Gastrocnemius medialis (tissue), 4 donors: ENCODE results near the gene STARD13.

Experiments used
- POLR2A ChIP-seq, 2 donors: fragments of 450-650 bp; IDR thresholded peaks; one replicate each; pipeline ENCODE4 v1.6.1; 2017; ENCODE audit warnings: antibody characterized with exemption in 2 of 2, mild to moderate bottlenecking in 2 of 2, moderate library complexity in 2 of 2
- TF ChIP-seq, protein P1 (sequence below), 5 experiments: fragments of 450-650 bp in 3 of 5; fragments of 200-600 bp in 2 of 5; sonication (generic) in 2 of 5; IDR thresholded peaks in 4 of 5; conservative IDR thresholded peaks in 1 of 5; 1 replicate in 4 of 5; 2 replicates in 1 of 5; pipeline ENCODE4 v1.5.1; 2016 to 2019; ENCODE audit warnings: antibody characterized with exemption in 5 of 5, mild to moderate bottlenecking in 3 of 5, moderate library complexity in 3 of 5

DNA sequence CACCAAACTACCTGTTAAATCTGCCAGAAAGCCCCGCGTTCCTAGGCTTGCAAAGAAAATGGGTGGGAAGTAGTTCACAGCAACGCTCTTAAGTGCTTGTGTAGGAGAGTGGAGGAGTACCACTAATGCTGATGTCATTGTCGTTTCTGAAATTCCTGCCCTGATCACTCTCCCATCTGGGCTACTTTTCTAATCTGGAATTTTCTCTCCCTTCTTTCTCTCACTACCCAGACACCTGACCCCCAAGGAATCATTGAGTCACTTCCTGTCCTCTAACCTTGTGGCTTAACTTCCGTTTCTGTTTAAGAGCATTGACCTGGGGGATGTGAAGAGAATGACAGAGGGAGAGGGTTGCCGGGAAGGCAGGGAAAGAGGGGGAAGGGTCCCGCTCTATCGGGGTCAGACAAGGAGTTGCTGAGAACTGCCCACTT, 98.7 kb downstream of the STARD13 start:
- TF ChIP-seq, protein P1, sequence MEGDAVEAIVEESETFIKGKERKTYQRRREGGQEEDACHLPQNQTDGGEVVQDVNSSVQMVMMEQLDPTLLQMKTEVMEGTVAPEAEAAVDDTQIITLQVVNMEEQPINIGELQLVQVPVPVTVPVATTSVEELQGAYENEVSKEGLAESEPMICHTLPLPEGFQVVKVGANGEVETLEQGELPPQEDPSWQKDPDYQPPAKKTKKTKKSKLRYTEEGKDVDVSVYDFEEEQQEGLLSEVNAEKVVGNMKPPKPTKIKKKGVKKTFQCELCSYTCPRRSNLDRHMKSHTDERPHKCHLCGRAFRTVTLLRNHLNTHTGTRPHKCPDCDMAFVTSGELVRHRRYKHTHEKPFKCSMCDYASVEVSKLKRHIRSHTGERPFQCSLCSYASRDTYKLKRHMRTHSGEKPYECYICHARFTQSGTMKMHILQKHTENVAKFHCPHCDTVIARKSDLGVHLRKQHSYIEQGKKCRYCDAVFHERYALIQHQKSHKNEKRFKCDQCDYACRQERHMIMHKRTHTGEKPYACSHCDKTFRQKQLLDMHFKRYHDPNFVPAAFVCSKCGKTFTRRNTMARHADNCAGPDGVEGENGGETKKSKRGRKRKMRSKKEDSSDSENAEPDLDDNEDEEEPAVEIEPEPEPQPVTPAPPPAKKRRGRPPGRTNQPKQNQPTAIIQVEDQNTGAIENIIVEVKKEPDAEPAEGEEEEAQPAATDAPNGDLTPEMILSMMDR (IDR thresholded peaks at IDR 0.05 in 4 of 5, conservative IDR thresholded peaks at IDR 0.05 in 1 of 5) = no peak
- no peak for TF ChIP-seq POLR2A (IDR thresholded peaks at IDR 0.05)
